PC-3 (cell line): ENCODE results near the gene OGDH. TPM values are rescaled to one million over a fixed set of nuclear protein-coding genes. Genes with fewer than 3 reads are reported as not detected.

Experiments used
- ATAC-seq: fragments of 200-7000 bp; cut with Tn5 transposase; 2 replicates; pipeline ENCODE4 v1.9.1; 2020; ENCODE audit warnings: mild to moderate bottlenecking, moderate library complexity
- BruUV-seq: library from RNA; stranded (reverse); fragments of 400-500 nt; replicated peaks from 2 replicates; lab custom pipeline; 2021; lab: Mats Ljungman, UMichigan
- CTCF ChIA-PET: fragments of 300-600 bp; sonication (Branson Sonifier 250); formaldehyde crosslinking; loops from one replicate; lab custom pipeline; 2022; ENCODE audit warnings: antibody characterized with exemption; lab: Charles Lee
- POLR2A ChIA-PET: fragments of 300-600 bp; sonication (Branson Sonifier 250); formaldehyde crosslinking; loops from one replicate; lab custom pipeline; 2022; ENCODE audit warnings: antibody characterized with exemption; ENCODE audit not compliant: unreplicated experiment; lab: Charles Lee
- DNase-seq: peaks from one replicate; pipeline ENCODE4 v3.0.0-alpha.2; 2015
- H2AFZ ChIP-seq: fragments of 300-600 bp; sonication (generic); 2 replicates; pipeline ENCODE4 v1.6.0; 2016; ENCODE audit warnings: antibody characterized with exemption, low read length
- H3F3A ChIP-seq: fragments of 300-600 bp; sonication (generic); one replicate; pipeline ENCODE4 v1.6.0; 2017; ENCODE audit warnings: antibody characterized with exemption, low read length, control low read depth, mild to moderate bottlenecking; ENCODE audit not compliant: unreplicated experiment
- H3K27ac ChIP-seq: fragments of 300-600 bp; sonication (generic); 2 replicates; pipeline ENCODE4 v1.5.1; 2016; ENCODE audit warnings: mild to moderate bottlenecking, low read length
- H3K27me3 ChIP-seq: fragments of 300-600 bp; sonication (generic); 2 replicates; pipeline ENCODE4 v1.6.1; 2016; ENCODE audit warnings: low read length, mixed read lengths
- H3K36me3 ChIP-seq: fragments of 300-600 bp; sonication (generic); 2 replicates; pipeline ENCODE4 v1.6.1; 2016; ENCODE audit warnings: low read depth, mixed run types, low read length, mixed read lengths
- H3K4me1 ChIP-seq: fragments of 300-600 bp; sonication (generic); 2 replicates; pipeline ENCODE4 v1.5.1; 2016; ENCODE audit warnings: low read length; ENCODE audit not compliant: insufficient read depth
- H3K4me2 ChIP-seq: fragments of 300-600 bp; sonication (generic); 2 replicates; pipeline ENCODE4 v1.6.0; 2016; ENCODE audit warnings: low read length
- H3K4me3 ChIP-seq: fragments of 300-600 bp; sonication (generic); 2 replicates; pipeline ENCODE4 v1.5.1; 2016; ENCODE audit warnings: mild to moderate bottlenecking, low read length, mixed read lengths
- H3K79me2 ChIP-seq: fragments of 300-600 bp; sonication (generic); 2 replicates; pipeline ENCODE4 v1.6.1; 2017; ENCODE audit warnings: low read length, mixed read lengths
- H3K9ac ChIP-seq: fragments of 300-600 bp; sonication (generic); 2 replicates; pipeline ENCODE4 v1.6.0; 2016; ENCODE audit warnings: mild to moderate bottlenecking, low read length
- H3K9me2 ChIP-seq: fragments of 300-600 bp; sonication (generic); replicated peaks from 2 replicates; pipeline ENCODE4 v1.6.1; 2016; ENCODE audit warnings: mixed run types, low read length, mixed read lengths
- H3K9me3 ChIP-seq: fragments of 300-600 bp; sonication (generic); 2 replicates; pipeline ENCODE4 v1.6.1; 2016; ENCODE audit warnings: low read length, mixed read lengths
- H4K20me1 ChIP-seq: fragments of 300-600 bp; sonication (generic); 2 replicates; pipeline ENCODE4 v1.6.1; 2016; ENCODE audit warnings: low read length, mixed read lengths
- CTCF ChIP-seq: fragments of 300-600 bp; sonication (generic); conservative IDR thresholded peaks from 2 replicates; pipeline ENCODE4 v1.5.1; 2017; ENCODE audit warnings: antibody characterized with exemption, low read depth, mild to moderate bottlenecking, low read length
- EZH2 ChIP-seq: fragments of 300-600 bp; sonication (generic); IDR thresholded peaks from one replicate; pipeline ENCODE4 v1.6.1; 2017; ENCODE audit warnings: antibody characterized with exemption, mild to moderate bottlenecking, low read length; ENCODE audit not compliant: unreplicated experiment
- EZH2phosphoT487 ChIP-seq: fragments of 300-600 bp; sonication (generic); IDR thresholded peaks from 2 replicates; pipeline ENCODE4 v1.6.1; 2018; ENCODE audit warnings: mild to moderate bottlenecking, antibody characterized with exemption, low read length, borderline replicate concordance
- intact Hi-C: fragments of 100-400 bp; cut with micrococcal nuclease; formaldehyde crosslinking; loops from 2 replicates; pipeline ENCODE4 v1.9.0; 2023
- total RNA-seq: library from RNA; depleted of rRNA; stranded (reverse); fragments of >200 nt; gene quantifications from 2 replicates; pipeline ENCODE4 v1.2.3, GENCODE V29; 2014

The OGDH gene
- total RNA-seq, 1 experiment from 2014 or later: 66.2 TPM

DNA sequence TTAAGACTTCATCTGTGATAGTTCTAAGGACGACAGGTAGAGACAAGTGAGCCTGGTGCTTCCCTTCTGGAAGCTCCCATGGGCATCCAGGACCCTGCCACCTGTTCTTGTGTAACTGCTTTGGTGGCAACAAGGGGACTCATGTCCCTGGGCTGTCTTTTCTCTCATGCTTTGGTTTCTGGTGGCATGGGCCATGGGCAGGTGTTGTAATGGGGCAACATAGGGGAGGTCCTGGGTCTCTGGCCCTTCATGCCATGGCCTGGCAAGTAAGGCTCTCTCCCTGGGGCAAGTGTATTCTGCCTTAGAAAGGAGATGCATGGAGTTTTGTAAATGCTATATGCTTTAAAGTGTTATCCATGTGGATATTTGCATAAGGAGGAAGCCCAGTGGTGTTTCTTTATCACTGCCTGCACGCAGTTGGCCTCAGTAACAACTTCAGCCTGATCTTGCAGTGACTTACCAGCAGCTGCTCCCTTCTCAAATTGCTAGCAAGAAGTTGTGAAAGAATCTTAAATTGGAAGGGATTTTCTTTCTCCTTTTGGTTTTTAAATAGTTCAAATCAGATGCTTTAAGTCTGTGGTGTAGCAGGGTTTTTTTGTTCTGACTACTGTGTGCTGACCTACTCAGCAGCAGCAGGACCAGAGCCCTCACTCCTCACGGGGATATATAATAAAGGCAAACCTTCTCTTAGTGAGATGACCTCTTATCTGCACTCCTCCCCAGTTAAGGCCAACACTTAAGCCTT is 39.9 kb downstream of the OGDH start:
- no peak overlapping the region for H3K9ac ChIP-seq
- no peaks in the 10 kb centered on the region for H3K4me1 ChIP-seq
- intact Hi-C loops: no loop called here
- DNase-seq (no peak), ATAC-seq (no peak)
- H3F3A ChIP-seq: no peaks in the 10 kb centered on the region
- H3K4me2 ChIP-seq: no peak overlapping the region
- no TSS peak for BruUV-seq
- no peaks in the 10 kb centered on the region for H3K9me3 ChIP-seq
- H3K27me3 ChIP-seq: no peaks in the 10 kb centered on the region
- peaks cover 2% of the 10 kb centered on the region; the same call in 1 of the 2 replicates for H3K36me3 ChIP-seq
- TF ChIP-seq CTCF: no peak
- TF ChIP-seq EZH2: no peak
- no peak for TF ChIP-seq EZH2phosphoT487
- POLR2A ChIA-PET: no interaction called here
- no peaks in the 10 kb centered on the region for H3K9me2 ChIP-seq
- no peak overlapping the region for H2AFZ ChIP-seq
- no peaks in the 10 kb centered on the region for H3K79me2 ChIP-seq
- CTCF ChIA-PET: no interaction called here
- H3K27ac ChIP-seq: no peak overlapping the region
- H4K20me1 ChIP-seq: no peaks in the 10 kb centered on the region
- no peak overlapping the region for H3K4me3 ChIP-seq

- no peaks in the 10 kb centered on the region for H3F3A ChIP-seq
- no peaks in the 10 kb centered on the region for H3K79me2 ChIP-seq
- H3K27ac ChIP-seq: no peak overlapping the region
- CTCF ChIA-PET: no interaction called here
- intact Hi-C loops: no loop called here
- no peaks in the 10 kb centered on the region for H3K9me2 ChIP-seq
- H3K27me3 ChIP-seq: no peaks in the 10 kb centered on the region
- no peaks in the 10 kb centered on the region for H3K4me1 ChIP-seq
- POLR2A ChIA-PET: no interaction called here
- DNase-seq (no peak), ATAC-seq (no peak)
- H4K20me1 ChIP-seq: no peaks in the 10 kb centered on the region
- peaks cover 2% of the 10 kb centered on the region; the same call in 1 of the 2 replicates for H3K36me3 ChIP-seq
- no peaks in the 10 kb centered on the region for H3K9me3 ChIP-seq
- H3K4me3 ChIP-seq: no peak overlapping the region
- H3K9ac ChIP-seq: no peak overlapping the region
- no peak for TF ChIP-seq EZH2phosphoT487
- TF ChIP-seq EZH2: no peak
- no peak for TF ChIP-seq CTCF
- no peak overlapping the region for H2AFZ ChIP-seq
- no peak overlapping the region for H3K4me2 ChIP-seq
- BruUV-seq: no TSS peak
These were observed 40.7 kb downstream of the OGDH start for GRCh38 chr7:44646921-44647636.
